Measurements from ENCODE around the gene AMER2.

AMER2 gene

GRCh38 chr13:25192936-25193335, 20.8 kb upstream of the AMER2 start:
- ATAC-seq (no peak), DNase-seq (no peak)
- no peaks in the 10 kb centered on the region for H3K36me3 Mint-ChIP-seq (ENCODE audit: low read depth)
- H3K27ac Mint-ChIP-seq = no peak overlapping the region
- H3K27me3 Mint-ChIP-seq = peaks cover 51% of the 10 kb centered on the region
- H3K9me3 Mint-ChIP-seq = no peaks in the 10 kb centered on the region
- no peaks in the 10 kb centered on the region for H3K4me1 Mint-ChIP-seq
- no peak overlapping the region for H3K4me3 Mint-ChIP-seq

- H3K4me1 Mint-ChIP-seq = no peaks in the 10 kb centered on the region
- H3K27me3 Mint-ChIP-seq = peaks cover 55% of the 10 kb centered on the region
- no peak overlapping the region for H3K27ac Mint-ChIP-seq
- no peak overlapping the region for H3K4me3 Mint-ChIP-seq
- no peaks in the 10 kb centered on the region for H3K9me3 Mint-ChIP-seq
- H3K36me3 Mint-ChIP-seq (ENCODE audit: low read depth) = no peaks in the 10 kb centered on the region
- ATAC-seq = no peak
- DNase-seq = no peak
Measured at GRCh38 chr13:25192489-25192888, 20.4 kb upstream of the AMER2 start.

- Mint-ChIP-seq H3K36me3 (ENCODE audit: low read depth) (no peaks in the 10 kb centered on the region), H3K27ac (no peak overlapping the region), H3K27me3 (peaks cover 55% of the 10 kb centered on the region), H3K4me1 (no peaks in the 10 kb centered on the region), H3K9me3 (no peaks in the 10 kb centered on the region), H3K4me3 (no peak overlapping the region)
- DNase-seq (no peak), ATAC-seq (no peak)
Measured at GRCh38 chr13:25192052-25192451, 20.0 kb upstream of the AMER2 start.

GRCh38 chr13:25190771-25191170, 18.7 kb upstream of the AMER2 start:
- H3K27me3 Mint-ChIP-seq = peaks cover 55% of the 10 kb centered on the region
- no peak for ATAC-seq
- DNase-seq = no peak
- no peaks in the 10 kb centered on the region for H3K36me3 Mint-ChIP-seq (ENCODE audit: low read depth)
- H3K4me1 Mint-ChIP-seq = no peaks in the 10 kb centered on the region
- H3K9me3 Mint-ChIP-seq = no peaks in the 10 kb centered on the region
- H3K27ac Mint-ChIP-seq = no peak overlapping the region
- no peak overlapping the region for H3K4me3 Mint-ChIP-seq

- H3K9me3 Mint-ChIP-seq = no peaks in the 10 kb centered on the region
- H3K27ac Mint-ChIP-seq = no peak overlapping the region
- no peaks in the 10 kb centered on the region for H3K36me3 Mint-ChIP-seq (ENCODE audit: low read depth)
- ATAC-seq = no peak
- no peak for DNase-seq
- no peaks in the 10 kb centered on the region for H3K4me1 Mint-ChIP-seq
- H3K4me3 Mint-ChIP-seq = no peak overlapping the region
- peaks cover 55% of the 10 kb centered on the region for H3K27me3 Mint-ChIP-seq
Measured at GRCh38 chr13:25190256-25190655, 18.2 kb upstream of the AMER2 start.

- H3K27me3 Mint-ChIP-seq = peaks cover 38% of the 10 kb centered on the region
- no peak overlapping the region for H3K4me3 Mint-ChIP-seq
Measured at GRCh38 chr13:25187596-25187995, 15.5 kb upstream of the AMER2 start.

GRCh38 chr13:25186187-25186586, 14.1 kb upstream of the AMER2 start:
- Mint-ChIP-seq H3K4me3 (no peak overlapping the region), H3K36me3 (ENCODE audit: low read depth) (no peaks in the 10 kb centered on the region), H3K27ac (no peak overlapping the region), H3K4me1 (no peaks in the 10 kb centered on the region), H3K27me3 (peaks cover 32% of the 10 kb centered on the region), H3K9me3 (no peaks in the 10 kb centered on the region)
- no peak for DNase-seq
- ATAC-seq = no peak

More at GRCh38 chr13:25187596-25187995, 15.5 kb upstream of the AMER2 start:
- ATAC-seq (no peak), DNase-seq (no peak)
- Mint-ChIP-seq H3K9me3 (no peaks in the 10 kb centered on the region), H3K27ac (no peak overlapping the region), H3K36me3 (ENCODE audit: low read depth) (no peaks in the 10 kb centered on the region), H3K4me1 (no peaks in the 10 kb centered on the region)

- no peaks in the 10 kb centered on the region for H3K36me3 Mint-ChIP-seq (ENCODE audit: low read depth)
- no peak for ATAC-seq
- no peak overlapping the region for H3K27ac Mint-ChIP-seq
- no peaks in the 10 kb centered on the region for H3K4me1 Mint-ChIP-seq
- peaks cover 8% of the 10 kb centered on the region for H3K9me3 Mint-ChIP-seq
- H3K4me3 Mint-ChIP-seq = no peak overlapping the region
- peaks cover 19% of the 10 kb centered on the region for H3K27me3 Mint-ChIP-seq
- no peak for DNase-seq
Measured at GRCh38 chr13:25181597-25181996, 9.5 kb upstream of the AMER2 start.

- Mint-ChIP-seq H3K4me3 (no peak overlapping the region), H3K27me3 (peaks cover 24% of the 10 kb centered on the region)
- ATAC-seq = no peak
Measured at GRCh38 chr13:25180775-25181537, 8.9 kb upstream of the AMER2 start.

GRCh38 chr13:25179832-25180774, 8.0 kb upstream of the AMER2 start:
- Mint-ChIP-seq H3K4me3 (no peak overlapping the region), H3K27ac (no peak overlapping the region), H3K27me3 (peaks cover 31% of the 10 kb centered on the region), H3K36me3 (ENCODE audit: low read depth) (no peaks in the 10 kb centered on the region), H3K9me3 (peaks cover 12% of the 10 kb centered on the region), H3K4me1 (no peaks in the 10 kb centered on the region)
- no peak for DNase-seq
- no peak for ATAC-seq

More at GRCh38 chr13:25180775-25181537, 8.9 kb upstream of the AMER2 start:
- DNase-seq = no peak
- Mint-ChIP-seq H3K27ac (no peak overlapping the region), H3K36me3 (ENCODE audit: low read depth) (no peaks in the 10 kb centered on the region), H3K4me1 (no peaks in the 10 kb centered on the region), H3K9me3 (peaks cover 12% of the 10 kb centered on the region)

- no peak overlapping the region for H3K27ac Mint-ChIP-seq
- H3K9me3 Mint-ChIP-seq = peaks cover 12% of the 10 kb centered on the region
- no peaks in the 10 kb centered on the region for H3K36me3 Mint-ChIP-seq (ENCODE audit: low read depth)
- ATAC-seq = no peak
- H3K4me1 Mint-ChIP-seq = no peaks in the 10 kb centered on the region
- DNase-seq = no peak
- H3K27me3 Mint-ChIP-seq = peaks cover 37% of the 10 kb centered on the region
- no peak overlapping the region for H3K4me3 Mint-ChIP-seq
Measured at GRCh38 chr13:25179011-25179410, 6.9 kb upstream of the AMER2 start.

- Mint-ChIP-seq H3K36me3 (ENCODE audit: low read depth) (no peaks in the 10 kb centered on the region), H3K9me3 (peaks cover 12% of the 10 kb centered on the region), H3K4me3 (no peak overlapping the region), H3K27ac (no peak overlapping the region), H3K27me3 (peaks cover 47% of the 10 kb centered on the region), H3K4me1 (no peaks in the 10 kb centered on the region)
- DNase-seq (no peak), ATAC-seq (no peak)
Measured at GRCh38 chr13:25178070-25178469, 6.0 kb upstream of the AMER2 start.

- Mint-ChIP-seq H3K27ac (no peak overlapping the region), H3K36me3 (ENCODE audit: low read depth) (no peaks in the 10 kb centered on the region), H3K27me3 (peaks cover 50% of the 10 kb centered on the region)
Measured at GRCh38 chr13:25177636-25178035, 5.5 kb upstream of the AMER2 start.

GRCh38 chr13:25177012-25177411, 4.9 kb upstream of the AMER2 start:
- no peak for DNase-seq
- Mint-ChIP-seq H3K4me3 (no peak overlapping the region), H3K27ac (no peak overlapping the region), H3K9me3 (peaks cover 12% of the 10 kb centered on the region), H3K36me3 (ENCODE audit: low read depth) (no peaks in the 10 kb centered on the region), H3K27me3 (peaks cover 56% of the 10 kb centered on the region), H3K4me1 (peaks cover 1% of the 10 kb centered on the region)
- no peak for ATAC-seq

More at GRCh38 chr13:25177636-25178035, 5.5 kb upstream of the AMER2 start:
- no peak for DNase-seq
- no peaks in the 10 kb centered on the region for H3K4me1 Mint-ChIP-seq
- H3K4me3 Mint-ChIP-seq = no peak overlapping the region
- peaks cover 12% of the 10 kb centered on the region for H3K9me3 Mint-ChIP-seq
- ATAC-seq = no peak

- peaks cover 66% of the 10 kb centered on the region for H3K27me3 Mint-ChIP-seq
- no peak overlapping the region for H3K27ac Mint-ChIP-seq
- DNase-seq = no peak
- peaks cover 12% of the 10 kb centered on the region for H3K9me3 Mint-ChIP-seq
- H3K4me1 Mint-ChIP-seq = peaks cover 10% of the 10 kb centered on the region
- H3K4me3 Mint-ChIP-seq = no peak overlapping the region
- no peak for ATAC-seq
- H3K36me3 Mint-ChIP-seq (ENCODE audit: low read depth) = no peaks in the 10 kb centered on the region
Measured at GRCh38 chr13:25175431-25175830, 3.3 kb upstream of the AMER2 start.
